ENCODE results near the gene PSAPL1. TPM values are rescaled to one million over a fixed set of nuclear protein-coding genes. Genes with fewer than 3 reads are reported as not detected.

The PSAPL1 gene
- total and polyA plus RNA-seq, 9 of the 15 experiments (the other 6 are each of a cell fraction or from before 2014, with no cell fraction given) = not detected

GRCh38 chr4:7430368-7430964 lies 4.3 kb downstream of the PSAPL1 start:
- WGBS (ENCODE audit: insufficient coverage, low coverage, missing lambda C conversion rate) = 0% methylated on average over 13 of the region's 16 CpGs
- FAIRE-seq = no peak

GRCh38 chr4:7429601-7430078 lies 5.1 kb downstream of the PSAPL1 start:
- Histone ChIP-seq H3K27ac (ENCODE audit: extremely low read depth, low read depth, low read length) (no peak overlapping the region), H3K9me1 (ENCODE audit: control insufficient read depth, insufficient read depth, low read length) (no peaks in the 10 kb centered on the region), H3K4me2 (ENCODE audit: insufficient read depth, low read length) (no peak overlapping the region), H3K36me3 (ENCODE audit: control insufficient read depth, insufficient read depth, low read length) (no peaks in the 10 kb centered on the region), H3K4me3 (no peak overlapping the region), H3K9me3 (replicated peaks; ENCODE audit: control insufficient read depth, insufficient read depth, low read depth, low read length) (no peaks in the 10 kb centered on the region), H3K9ac (ENCODE audit: insufficient read depth in 1 of 2, low read depth in 2 of 2, low read length in 2 of 2) (no peak overlapping the region), H3K27me3 (ENCODE audit: control insufficient read depth in 2 of 2, insufficient read depth in 2 of 2, low read length in 2 of 2) (peaks cover 0 to 76% of the 10 kb centered on the region in 2 experiments; a peak in 3 of 5 replicates), H3K4me1 (replicated peaks in 1 of 2; ENCODE audit: control insufficient read depth in 2 of 2, insufficient read depth in 2 of 2, low read length in 2 of 2) (peaks cover 0 to 5% of the 10 kb centered on the region in 2 experiments; a peak in 1 of 5 replicates), H3K79me2 (ENCODE audit: control insufficient read depth, insufficient read depth, low read length) (no peaks in the 10 kb centered on the region), H2AFZ (ENCODE audit: low read depth, low read length) (no peak overlapping the region), H4K20me1 (replicated peaks; ENCODE audit: control insufficient read depth, insufficient read depth, low read length) (peaks cover 11% of the 10 kb centered on the region)
- ATAC-seq (no peak), DNase-seq (ENCODE audit: extremely low read depth in 1 of 4, low spot score in 3 of 4) (no peak), FAIRE-seq (no peak)
- in situ Hi-C loops (cut with MboI) = no loop called here
- WGBS (ENCODE audit: insufficient coverage, low coverage, missing lambda C conversion rate) = 0% methylated on average over 15 of the region's 17 CpGs
- intact Hi-C loops (cut with micrococcal nuclease) = no loop called here
- BruUV-seq (replicated peaks) = no TSS peak
- TF ChIP-seq ZFP36 (IDR thresholded peaks at IDR 0.05; ENCODE audit: low read depth, low read length, partially characterized antibody) (peak; percentile 28), CEBPB (tag; IDR thresholded peaks at IDR 0.05) (no peak)
- ChIA-PET CTCF (ENCODE audit: low intra/inter-chr PET ratio) (no interaction called here), POLR2A (interaction anchor here (0.6 kb wide), 1 partner anchor 66 kb away, joined by 3 read pairs; no protein-coding TSS in a partner anchor)

More at GRCh38 chr4:7430368-7430964, 4.3 kb downstream of the PSAPL1 start:
- ATAC-seq (no peak), DNase-seq (ENCODE audit: extremely low read depth in 1 of 4, low spot score in 3 of 4) (no peak)
- no peak overlapping the region for H3K4me3 ChIP-seq
- H3K36me3 ChIP-seq (ENCODE audit: control insufficient read depth, insufficient read depth, low read length) = no peaks in the 10 kb centered on the region
- in situ Hi-C loops (cut with MboI) = no loop called here
- peaks cover 0 to 7% of the 10 kb centered on the region in 2 experiments; a peak in 2 of 5 replicates for H3K4me1 ChIP-seq (replicated peaks in 1 of 2; ENCODE audit: control insufficient read depth in 2 of 2, insufficient read depth in 2 of 2, low read length in 2 of 2)
- H3K9ac ChIP-seq (ENCODE audit: insufficient read depth in 1 of 2, low read depth in 2 of 2, low read length in 2 of 2) = no peak overlapping the region; a peak in 1 of 4 replicates
- H3K9me1 ChIP-seq (ENCODE audit: control insufficient read depth, insufficient read depth, low read length) = no peaks in the 10 kb centered on the region
- BruUV-seq (replicated peaks) = no TSS peak
- ChIA-PET CTCF (ENCODE audit: low intra/inter-chr PET ratio) (no interaction called here), POLR2A (interaction anchor here (0.5 to 1.6 kb wide), 2 partner anchors 21 to 622 kb away, joined by 3 to 4 read pairs; no protein-coding TSS in a partner anchor)
- H3K9me3 ChIP-seq (replicated peaks; ENCODE audit: control insufficient read depth, insufficient read depth, low read depth, low read length) = no peaks in the 10 kb centered on the region
- intact Hi-C loops (cut with micrococcal nuclease) = no loop called here
- H3K79me2 ChIP-seq (ENCODE audit: control insufficient read depth, insufficient read depth, low read length) = no peaks in the 10 kb centered on the region
- peaks cover 11% of the 10 kb centered on the region for H4K20me1 ChIP-seq (replicated peaks; ENCODE audit: control insufficient read depth, insufficient read depth, low read length)
- peaks cover 0 to 68% of the 10 kb centered on the region in 2 experiments; a peak in 3 of 5 replicates for H3K27me3 ChIP-seq (ENCODE audit: control insufficient read depth in 2 of 2, insufficient read depth in 2 of 2, low read length in 2 of 2)
- H3K4me2 ChIP-seq (ENCODE audit: insufficient read depth, low read length) = no peak overlapping the region
- H2AFZ ChIP-seq (ENCODE audit: low read depth, low read length) = no peak overlapping the region
- H3K27ac ChIP-seq (ENCODE audit: extremely low read depth, low read depth, low read length) = no peak overlapping the region
- no peak for TF ChIP-seq U2AF1 (optimal IDR thresholded peaks at IDR 0.05; ENCODE audit: low read depth, low read length)
- TF ChIP-seq L3MBTL2 (IDR thresholded peaks at IDR 0.05) = no peak
- no peak for TF ChIP-seq CCNT2 (IDR thresholded peaks at IDR 0.05; ENCODE audit: borderline replicate concordance, extremely low read depth, insufficient read length, low read depth, low read length)
- no peak for TF ChIP-seq GABPB1 (CRISPR knock-in tag; IDR thresholded peaks at IDR 0.05)
